Activated T-cell treated with anti-CD3 and anti-CD28 coated beads, Interleukin-2, amount 50 U/mL, for 72 hours (primary cell): ENCODE measurements around the gene EXOC4. TPM values are rescaled to one million over a fixed set of nuclear protein-coding genes. Genes with fewer than 3 reads are reported as not detected.
A peak's percentile ranks its signal among the peaks of the same experiment; 100 is the strongest.

Source experiments
- ATAC-seq, 2 donors: fragments of 150-1000 bp; cut with Tn5 transposase; replicated peaks in 1 of 2; 2 replicates each; pipeline ENCODE4 v1.10.0; 2021; ENCODE audit warnings: moderate library complexity in 2 of 2, mild to moderate bottlenecking in 1 of 2
- DNase-seq, 2 donors: peaks; one replicate each; pipeline ENCODE4 v3.0.0; 2021 to 2022; ENCODE audit warnings: mixed read lengths in 1 of 2
- H3K27ac Mint-ChIP-seq: one replicate; pipeline ENCODE4 v1.8.0; 2022; ENCODE audit warnings: mild to moderate bottlenecking, moderate library complexity, mixed read lengths
- H3K27me3 Mint-ChIP-seq: one replicate; pipeline ENCODE4 v1.8.0; 2022; ENCODE audit warnings: low read depth, mixed read lengths
- H3K36me3 Mint-ChIP-seq, 2 donors: one replicate each; pipeline ENCODE4 v1.8.0; 2022; ENCODE audit warnings: mixed read lengths in 2 of 2, mild to moderate bottlenecking in 1 of 2; ENCODE audit not compliant: insufficient read depth in 2 of 2
- H3K4me1 Mint-ChIP-seq: one replicate; pipeline ENCODE4 v1.8.0; 2022; ENCODE audit warnings: low read depth, mixed read lengths
- H3K4me3 Mint-ChIP-seq, 2 donors: one replicate each; pipeline ENCODE4 v1.8.0; 2022; ENCODE audit warnings: mild to moderate bottlenecking in 2 of 2, mixed read lengths in 2 of 2, moderate library complexity in 2 of 2
- H3K9me3 Mint-ChIP-seq, 2 donors: one replicate each; pipeline ENCODE4 v1.8.0; 2022; ENCODE audit warnings: mixed read lengths in 2 of 2
- total RNA-seq, 2 donors: library from RNA; stranded (reverse); gene quantifications; one replicate each; pipeline ENCODE4 v1.2.3, GENCODE V29; 2022

Gene EXOC4
- total RNA-seq, 2 donors from 2014 or later: 74.1 to 76.3 TPM

DNA sequence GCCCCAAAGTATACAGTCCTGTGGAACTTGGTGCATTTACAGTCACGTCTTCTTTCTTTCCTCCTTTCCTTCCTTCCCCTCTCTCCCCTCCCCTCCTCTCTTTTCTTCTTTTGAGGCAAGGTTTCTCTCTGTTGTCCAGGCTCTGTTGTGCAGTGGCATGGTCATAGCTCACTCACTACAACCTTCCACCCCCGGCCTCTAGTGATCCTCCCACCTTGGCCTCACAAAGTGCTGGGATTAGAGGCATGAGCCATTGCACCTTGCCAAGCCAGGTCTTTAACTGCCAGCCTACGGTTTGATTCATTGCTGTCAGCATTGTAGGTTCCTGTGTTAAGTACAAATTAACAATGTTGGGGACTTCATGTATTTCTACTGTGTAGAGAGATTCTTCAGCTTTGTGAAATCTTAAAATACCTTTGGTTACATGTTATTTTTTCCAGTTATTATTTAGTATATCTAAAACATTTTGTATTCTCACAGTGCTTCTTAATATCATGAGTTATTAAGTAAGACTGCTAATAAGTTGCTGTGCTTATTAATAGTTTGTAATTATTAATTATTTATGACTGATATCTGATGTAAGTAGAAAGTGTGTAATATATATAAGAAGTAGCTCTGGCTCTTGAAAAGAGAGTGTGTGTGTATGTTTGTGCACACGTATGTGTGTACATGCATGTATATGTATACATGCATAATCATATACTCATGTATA is 320.8 kb downstream of the EXOC4 start:
- no peaks in the 10 kb centered on the region for H3K4me1 Mint-ChIP-seq
- H3K27me3 Mint-ChIP-seq: no peaks in the 10 kb centered on the region
- ATAC-seq: no peak
- no peak overlapping the region for H3K4me3 Mint-ChIP-seq
- H3K36me3 Mint-ChIP-seq: no peaks in the 10 kb centered on the region
- no peaks in the 10 kb centered on the region for H3K9me3 Mint-ChIP-seq
- no peak overlapping the region for H3K27ac Mint-ChIP-seq
- no peak for DNase-seq

DNA sequence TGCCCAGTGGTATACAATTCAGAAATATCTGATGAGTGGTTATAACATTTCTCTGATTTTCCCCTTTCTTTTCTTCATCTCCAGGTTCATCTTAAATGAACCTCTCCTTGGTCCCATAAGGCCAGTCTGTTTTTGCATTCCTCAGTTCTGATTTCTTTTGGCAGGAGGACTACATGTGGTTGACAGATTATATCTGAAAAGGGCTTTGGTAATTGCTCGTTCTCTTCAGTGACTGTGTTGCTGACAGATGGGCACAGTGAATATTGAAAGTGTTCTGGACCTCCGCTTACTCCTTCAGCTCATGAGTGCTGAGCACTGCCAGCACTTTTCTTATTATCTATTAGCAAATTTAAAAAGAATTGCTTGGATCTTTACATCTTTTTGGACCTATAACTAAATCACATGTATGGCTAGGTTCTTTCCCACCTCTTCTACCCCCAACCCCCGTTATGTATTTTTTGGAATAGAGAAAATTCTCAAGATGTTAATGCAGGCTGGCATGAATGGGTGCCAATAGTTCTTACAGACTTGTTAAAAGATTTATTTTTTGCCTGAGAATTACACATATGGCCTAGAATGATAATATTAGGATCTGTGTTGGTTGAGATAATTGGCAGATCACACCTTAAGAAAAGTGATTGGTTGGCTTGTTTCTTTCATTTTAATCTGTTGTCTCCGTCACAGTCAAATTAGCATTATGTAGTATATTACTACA is 323.0 kb downstream of the EXOC4 start:
- ATAC-seq (no peak), DNase-seq (no peak)
- no peaks in the 10 kb centered on the region for H3K27me3 Mint-ChIP-seq
- no peak overlapping the region for H3K4me3 Mint-ChIP-seq
- peaks cover 1 to 2% of the 10 kb centered on the region in 2 donors for H3K36me3 Mint-ChIP-seq
- H3K4me1 Mint-ChIP-seq: no peaks in the 10 kb centered on the region
- peaks cover 0 to 1% of the 10 kb centered on the region in 2 donors for H3K9me3 Mint-ChIP-seq
- H3K27ac Mint-ChIP-seq: no peak overlapping the region

DNA sequence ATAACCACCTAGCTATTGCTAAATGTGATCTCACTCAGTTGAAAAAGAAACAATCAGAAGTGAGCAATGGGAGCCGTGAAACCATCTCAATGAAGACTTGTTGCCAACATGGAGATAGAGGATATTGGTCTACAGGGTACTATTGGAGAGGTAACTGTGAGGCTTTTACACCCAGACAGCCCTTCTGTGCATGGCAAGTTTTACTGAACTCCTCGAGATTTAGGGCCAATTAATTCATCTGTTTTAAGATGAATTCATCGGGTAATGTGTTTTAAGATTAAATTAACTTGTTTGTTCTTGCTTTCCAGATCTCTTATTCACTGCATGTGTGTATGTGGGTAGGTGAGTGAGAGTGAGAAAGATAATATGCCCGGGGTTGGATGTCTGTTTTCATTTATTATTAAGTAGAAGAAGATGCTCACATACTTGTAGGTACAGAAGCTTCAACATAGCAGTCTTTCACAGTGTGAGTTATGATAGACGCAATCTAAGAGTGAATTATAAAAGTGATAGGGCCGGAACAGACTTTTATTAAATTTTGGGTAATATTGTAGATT is 323.8 kb downstream of the EXOC4 start:
- H3K27ac Mint-ChIP-seq: no peak overlapping the region
- H3K4me3 Mint-ChIP-seq: no peak overlapping the region
- H3K9me3 Mint-ChIP-seq: peaks cover 0 to 1% of the 10 kb centered on the region in 2 donors
- ATAC-seq (no peak), DNase-seq (no peak)
- H3K36me3 Mint-ChIP-seq: peaks cover 1 to 2% of the 10 kb centered on the region in 2 donors
- no peaks in the 10 kb centered on the region for H3K27me3 Mint-ChIP-seq
- H3K4me1 Mint-ChIP-seq: no peaks in the 10 kb centered on the region

DNA sequence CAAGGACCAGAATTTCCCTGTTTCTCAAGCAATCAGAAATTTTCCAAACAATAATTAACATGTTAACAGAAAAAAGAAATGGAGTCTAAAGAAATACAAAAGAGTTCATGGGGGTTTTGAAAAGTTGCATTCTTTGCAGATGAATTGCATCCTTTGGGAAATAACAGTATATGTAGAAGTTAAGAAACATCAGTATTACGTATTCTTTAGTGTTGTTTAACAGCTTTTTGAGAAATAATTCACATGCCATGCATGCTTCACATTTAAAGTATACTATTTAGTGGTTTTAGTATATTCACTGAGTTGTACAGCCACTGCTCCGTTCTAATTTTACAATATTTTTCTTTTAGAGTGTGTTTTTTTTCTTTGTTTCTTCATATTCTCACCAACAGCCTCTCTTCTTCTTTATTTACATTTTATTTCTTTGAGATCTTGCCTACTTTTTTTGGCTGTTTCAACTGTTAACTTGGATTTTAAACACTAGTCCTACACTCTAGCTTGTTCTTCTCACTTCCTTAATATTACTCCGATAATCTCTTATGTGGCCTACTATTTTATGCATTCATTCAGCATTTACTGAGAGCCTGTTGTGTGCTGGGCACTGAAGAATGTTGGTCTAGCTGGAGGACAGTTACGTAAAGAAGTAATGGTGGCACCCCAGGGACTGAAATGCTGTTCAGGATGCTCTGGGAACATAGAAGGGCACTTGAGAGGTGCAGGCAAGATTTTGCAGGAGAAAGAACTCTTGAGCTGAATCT is 330.1 kb downstream of the EXOC4 start:
- no peak overlapping the region for H3K27ac Mint-ChIP-seq
- no peak overlapping the region for H3K4me3 Mint-ChIP-seq
- H3K36me3 Mint-ChIP-seq: peaks cover 2 to 11% of the 10 kb centered on the region in 2 donors
- DNase-seq: no peak
- peaks cover 0 to 1% of the 10 kb centered on the region in 2 donors for H3K9me3 Mint-ChIP-seq
- ATAC-seq: no peak
- H3K4me1 Mint-ChIP-seq: no peaks in the 10 kb centered on the region
- no peaks in the 10 kb centered on the region for H3K27me3 Mint-ChIP-seq

DNA sequence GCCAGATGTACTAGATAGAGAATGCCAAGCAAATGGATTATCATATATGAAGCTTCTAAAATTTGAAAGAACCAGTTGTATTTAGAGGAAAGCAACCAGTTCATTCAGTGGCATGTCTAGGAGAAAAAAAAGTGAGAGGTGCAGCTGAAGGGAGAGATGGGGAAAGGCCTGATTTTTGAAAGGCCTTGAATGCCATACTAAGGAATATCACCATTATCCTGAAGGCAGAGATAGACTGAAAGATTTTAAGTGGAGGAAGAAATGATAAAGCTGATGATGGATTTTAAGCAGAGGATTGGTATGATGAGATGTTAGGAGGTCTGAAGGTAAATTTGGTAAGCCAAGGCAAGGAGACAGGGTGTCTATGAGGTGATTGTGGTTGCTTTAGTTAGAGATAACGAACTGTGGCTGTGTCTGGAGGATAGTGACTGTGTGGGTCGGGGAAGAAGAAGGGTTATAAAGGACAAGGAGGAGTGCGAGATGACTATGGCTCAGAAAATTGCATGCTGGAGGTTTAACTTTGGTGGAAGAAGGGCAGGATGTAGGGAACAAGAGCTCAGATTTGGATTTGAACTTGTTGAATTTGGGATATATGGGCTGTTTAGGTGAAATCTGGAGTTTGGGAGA is 330.8 kb downstream of the EXOC4 start:
- Mint-ChIP-seq H3K4me1 (no peaks in the 10 kb centered on the region), H3K27ac (peak overlapping the region; percentile 9)

DNA sequence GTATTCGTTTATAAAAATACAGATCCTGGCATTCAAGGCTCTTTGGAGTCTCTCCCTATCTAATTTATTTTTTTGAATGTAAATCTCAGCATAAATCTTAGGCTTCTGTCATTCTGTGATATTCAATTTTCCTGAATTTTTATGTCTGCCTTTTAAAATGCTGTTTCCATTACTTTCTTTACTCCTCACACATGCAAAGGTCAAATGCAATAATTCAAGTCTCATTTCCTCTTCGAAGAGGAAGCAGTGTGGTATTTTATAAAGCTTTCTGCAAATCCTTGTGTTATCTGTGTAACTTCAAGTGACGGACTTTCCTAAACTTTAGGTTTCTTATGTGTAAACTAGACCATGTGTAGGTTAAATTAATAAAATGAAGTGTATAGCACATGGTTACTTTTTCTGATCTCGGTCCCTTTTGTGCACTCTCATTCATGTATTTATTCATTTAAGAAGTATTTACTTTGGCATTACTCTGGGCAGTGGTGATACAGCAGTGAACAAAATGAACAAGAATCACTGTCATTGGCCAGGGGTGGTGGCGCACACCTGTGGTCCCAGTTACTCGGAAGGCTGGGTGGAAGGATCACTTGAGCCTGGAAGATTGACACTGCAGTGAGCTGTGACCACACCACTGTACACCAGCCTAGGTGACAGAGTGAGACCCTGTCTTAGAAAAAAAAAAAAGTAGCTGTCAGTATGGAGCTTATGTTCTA is 332.2 kb downstream of the EXOC4 start:
- Mint-ChIP-seq H3K9me3 (no peaks in the 10 kb centered on the region), H3K27me3 (no peaks in the 10 kb centered on the region), H3K4me3 (no peak overlapping the region), H3K4me1 (no peaks in the 10 kb centered on the region), H3K36me3 (peaks cover 0 to 11% of the 10 kb centered on the region in 2 donors), H3K27ac (peak overlapping the region; percentile 26)
- no peak for ATAC-seq
- DNase-seq: no peak

More for the DNA sequence above, 330.8 kb downstream of the EXOC4 start:
- peaks cover 0 to 1% of the 10 kb centered on the region in 2 donors for H3K9me3 Mint-ChIP-seq
- H3K36me3 Mint-ChIP-seq: peaks cover 2 to 11% of the 10 kb centered on the region in 2 donors
- H3K27me3 Mint-ChIP-seq: no peaks in the 10 kb centered on the region
- ATAC-seq (no peak), DNase-seq (no peak)
- no peak overlapping the region for H3K4me3 Mint-ChIP-seq

DNA sequence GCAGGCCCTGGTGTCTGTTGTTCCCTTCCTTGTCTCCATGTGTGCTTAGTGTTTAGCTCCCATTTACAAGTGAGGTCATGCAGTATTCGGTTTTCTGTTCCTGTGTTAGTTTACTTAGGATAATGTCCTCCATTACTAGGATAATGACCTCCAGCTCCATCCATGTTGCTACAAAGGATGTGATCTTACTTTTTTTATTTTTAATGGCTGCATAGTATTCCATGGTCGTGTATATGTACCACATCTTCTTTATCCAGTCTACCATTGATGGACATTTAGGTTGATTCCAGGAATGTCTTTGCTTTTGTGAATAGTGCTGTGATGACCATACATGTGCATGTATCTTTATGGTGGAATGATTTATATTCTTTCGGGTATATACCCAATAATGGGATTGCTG is 333.4 kb downstream of the EXOC4 start:
- Mint-ChIP-seq H3K4me3 (no peak overlapping the region), H3K9me3 (no peaks in the 10 kb centered on the region), H3K27ac (no peak overlapping the region), H3K4me1 (no peaks in the 10 kb centered on the region), H3K36me3 (peaks cover 0 to 10% of the 10 kb centered on the region in 2 donors), H3K27me3 (no peaks in the 10 kb centered on the region)
- ATAC-seq (no peak), DNase-seq (no peak)

DNA sequence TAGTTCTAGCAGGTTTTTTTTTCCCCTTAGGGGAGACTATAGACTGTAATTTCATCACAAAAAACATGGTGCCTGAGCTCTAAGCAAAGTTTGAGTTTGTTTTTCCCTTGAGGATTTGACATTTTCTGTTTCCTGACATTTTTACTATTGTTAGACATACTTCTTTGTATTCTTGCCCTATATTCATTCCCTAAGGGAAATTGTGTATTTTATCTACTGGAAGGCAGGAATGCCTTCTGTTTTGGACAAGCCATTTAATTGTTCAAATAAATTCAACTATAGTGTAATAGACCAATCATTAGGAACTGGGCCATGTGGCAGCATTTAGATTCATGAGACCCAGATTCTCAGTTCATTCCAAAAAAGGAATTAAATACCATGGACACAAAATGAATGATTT is 335.0 kb downstream of the EXOC4 start:
- peaks cover under 1 to 10% of the 10 kb centered on the region in 2 donors for H3K36me3 Mint-ChIP-seq
- no peaks in the 10 kb centered on the region for H3K4me1 Mint-ChIP-seq
- DNase-seq (no peak), ATAC-seq (no peak)
- H3K4me3 Mint-ChIP-seq: no peak overlapping the region
- no peak overlapping the region for H3K27ac Mint-ChIP-seq
- H3K27me3 Mint-ChIP-seq: no peaks in the 10 kb centered on the region
- no peaks in the 10 kb centered on the region for H3K9me3 Mint-ChIP-seq

DNA sequence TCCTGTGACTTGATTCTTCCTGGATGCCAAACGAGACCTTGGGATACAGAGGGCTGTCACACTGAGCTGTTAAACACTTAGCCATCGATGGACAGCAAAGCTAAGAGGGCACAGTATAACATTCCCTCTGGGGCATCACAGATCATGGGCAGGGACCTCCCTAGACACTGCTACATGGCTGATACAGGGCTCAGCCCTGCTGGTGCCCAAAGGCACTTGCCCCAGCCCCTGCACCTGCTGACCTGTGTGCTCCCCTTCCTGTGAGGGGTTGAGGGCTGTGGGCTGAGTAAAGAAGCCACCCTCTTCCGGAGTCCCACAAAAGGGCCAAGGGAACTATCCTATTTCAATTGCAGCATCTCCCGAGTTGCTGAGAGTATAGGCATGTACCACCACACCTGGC is 337.9 kb downstream of the EXOC4 start:
- Mint-ChIP-seq H3K27ac (no peak overlapping the region), H3K36me3 (peaks cover 5% of the 10 kb centered on the region in 2 donors), H3K4me1 (peaks cover 5% of the 10 kb centered on the region), H3K4me3 (no peak overlapping the region), H3K9me3 (peaks cover 0 to 3% of the 10 kb centered on the region in 2 donors), H3K27me3 (no peaks in the 10 kb centered on the region)
- ATAC-seq: no peak
- DNase-seq: no peak

DNA sequence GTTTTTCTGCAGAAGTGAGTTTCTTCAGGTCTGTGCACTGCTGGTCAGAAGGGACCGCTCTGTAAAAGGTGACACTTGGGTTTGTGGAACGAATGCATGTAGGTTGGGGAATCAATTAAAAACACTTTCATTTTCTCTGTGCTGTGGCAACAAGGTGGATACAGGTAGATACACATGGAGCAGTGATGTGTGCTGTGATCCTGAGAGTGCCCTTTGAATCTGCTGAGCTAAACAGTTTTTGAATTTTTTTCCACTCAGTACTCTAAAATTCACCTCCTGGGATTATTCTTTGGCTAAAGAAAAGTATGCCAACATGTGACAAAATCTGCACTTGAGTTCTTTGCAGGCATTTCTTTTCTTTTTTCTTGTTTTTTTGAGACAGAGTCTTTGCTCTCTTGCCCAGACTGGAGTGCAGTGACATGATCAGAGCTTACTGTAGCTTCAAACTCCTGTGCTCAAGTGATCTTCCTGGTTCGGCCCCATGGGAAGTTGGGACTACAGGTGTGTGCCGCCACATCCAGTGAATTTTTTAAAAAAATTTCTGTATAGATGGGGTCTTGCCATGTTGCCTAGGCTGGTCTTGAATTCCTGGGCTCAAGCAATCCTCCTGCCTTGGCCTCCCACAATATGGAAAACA is 338.9 kb downstream of the EXOC4 start:
- ATAC-seq (no peak), DNase-seq (no peak)
- no peak overlapping the region for H3K4me3 Mint-ChIP-seq
- peaks cover 0 to 3% of the 10 kb centered on the region in 2 donors for H3K9me3 Mint-ChIP-seq
- H3K36me3 Mint-ChIP-seq: peaks cover 0 to 5% of the 10 kb centered on the region in 2 donors
- H3K27ac Mint-ChIP-seq: no peak overlapping the region
- peaks cover 5% of the 10 kb centered on the region for H3K4me1 Mint-ChIP-seq
- H3K27me3 Mint-ChIP-seq: no peaks in the 10 kb centered on the region

DNA sequence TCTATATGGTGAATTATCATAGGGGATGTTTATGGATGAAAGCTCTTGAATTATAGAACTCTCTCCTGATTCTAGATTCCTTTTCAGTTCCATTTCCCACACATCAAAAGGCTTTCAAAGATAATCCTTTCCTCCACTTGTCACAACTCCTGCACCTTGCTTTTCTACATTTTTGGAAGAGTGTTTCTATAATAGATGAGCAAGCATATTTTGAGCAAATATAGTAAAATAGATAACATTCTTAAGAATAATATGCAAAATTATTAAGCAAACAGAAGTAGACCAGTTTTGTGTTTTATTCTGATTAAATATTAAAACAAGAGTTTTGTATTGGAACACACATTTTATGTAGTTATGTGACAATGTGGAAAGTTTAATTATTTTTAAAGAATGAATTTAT is 340.7 kb downstream of the EXOC4 start:
- Mint-ChIP-seq H3K27ac (no peak overlapping the region), H3K4me1 (peaks cover 5% of the 10 kb centered on the region), H3K9me3 (peaks cover 0 to 3% of the 10 kb centered on the region in 2 donors), H3K4me3 (no peak overlapping the region), H3K27me3 (no peaks in the 10 kb centered on the region), H3K36me3 (peaks cover 0 to 5% of the 10 kb centered on the region in 2 donors)
- no peak for DNase-seq
- no peak for ATAC-seq

DNA sequence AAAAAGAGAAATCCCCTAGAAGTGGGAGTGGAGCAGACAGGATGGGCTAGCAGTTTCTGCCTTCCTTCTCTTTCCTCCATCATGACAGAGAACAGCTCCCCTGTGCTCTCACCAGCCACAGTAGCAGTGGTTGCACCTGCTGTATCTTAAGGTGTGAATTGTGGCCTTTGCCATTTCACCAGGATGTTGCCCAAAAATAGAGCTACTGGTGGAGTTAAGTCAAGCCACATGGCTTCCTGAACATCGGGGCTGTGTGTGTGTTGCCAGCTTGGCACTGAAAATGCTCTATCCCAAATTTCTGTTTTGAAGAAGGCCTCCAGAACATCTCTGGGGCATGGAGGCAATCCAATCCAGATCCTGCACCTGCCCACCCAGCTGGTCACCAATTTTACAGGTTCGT is 348.7 kb downstream of the EXOC4 start:
- no peaks in the 10 kb centered on the region for H3K4me1 Mint-ChIP-seq
- H3K27ac Mint-ChIP-seq: no peak overlapping the region
- no peaks in the 10 kb centered on the region for H3K27me3 Mint-ChIP-seq
- ATAC-seq: no peak
- no peak for DNase-seq
- peaks cover 0 to 1% of the 10 kb centered on the region in 2 donors for H3K36me3 Mint-ChIP-seq
- no peaks in the 10 kb centered on the region for H3K9me3 Mint-ChIP-seq
- no peak overlapping the region for H3K4me3 Mint-ChIP-seq
